SU-DHL-6 (cell line): Measurements from ENCODE around the gene NOS3.

Source experiments
- EZH2phosphoT487 ChIP-seq: fragments of 200-600 bp; sonication (generic), shearing (Covaris generic); conservative IDR thresholded peaks from 2 replicates; pipeline ENCODE4 v1.6.1; 2018; ENCODE audit warnings: mild to moderate bottlenecking, antibody characterized with exemption, low read length, moderate library complexity, mixed read lengths
- TF ChIP-seq, protein P1 (sequence below): fragments of 200-600 bp; sonication (generic); IDR thresholded peaks from one replicate; pipeline ENCODE4 v1.5.1; 2017; ENCODE audit warnings: antibody characterized with exemption, mild to moderate bottlenecking, low read length, moderate library complexity; ENCODE audit not compliant: insufficient read depth, poor library complexity, severe bottlenecking

- TF ChIP-seq, protein P1, sequence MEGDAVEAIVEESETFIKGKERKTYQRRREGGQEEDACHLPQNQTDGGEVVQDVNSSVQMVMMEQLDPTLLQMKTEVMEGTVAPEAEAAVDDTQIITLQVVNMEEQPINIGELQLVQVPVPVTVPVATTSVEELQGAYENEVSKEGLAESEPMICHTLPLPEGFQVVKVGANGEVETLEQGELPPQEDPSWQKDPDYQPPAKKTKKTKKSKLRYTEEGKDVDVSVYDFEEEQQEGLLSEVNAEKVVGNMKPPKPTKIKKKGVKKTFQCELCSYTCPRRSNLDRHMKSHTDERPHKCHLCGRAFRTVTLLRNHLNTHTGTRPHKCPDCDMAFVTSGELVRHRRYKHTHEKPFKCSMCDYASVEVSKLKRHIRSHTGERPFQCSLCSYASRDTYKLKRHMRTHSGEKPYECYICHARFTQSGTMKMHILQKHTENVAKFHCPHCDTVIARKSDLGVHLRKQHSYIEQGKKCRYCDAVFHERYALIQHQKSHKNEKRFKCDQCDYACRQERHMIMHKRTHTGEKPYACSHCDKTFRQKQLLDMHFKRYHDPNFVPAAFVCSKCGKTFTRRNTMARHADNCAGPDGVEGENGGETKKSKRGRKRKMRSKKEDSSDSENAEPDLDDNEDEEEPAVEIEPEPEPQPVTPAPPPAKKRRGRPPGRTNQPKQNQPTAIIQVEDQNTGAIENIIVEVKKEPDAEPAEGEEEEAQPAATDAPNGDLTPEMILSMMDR: no peak
- no peak for TF ChIP-seq EZH2phosphoT487
Measured at GRCh38 chr7:151020231-151020630, 29.4 kb downstream of the NOS3 start.
